Measurements from ENCODE around the gene GNG7.

GRCh38 chr19:2492870-2493269 lies 209.6 kb downstream of the GNG7 start:
- TF ChIP-seq CTCF (IDR thresholded peaks at IDR 0.05; ENCODE audit: extremely low read depth in 1 of 2, insufficient read depth in 1 of 2, low read depth in 1 of 2, low read length in 2 of 2) (no peak), JUN (IDR thresholded peaks at IDR 0.05; ENCODE audit: borderline replicate concordance, insufficient read depth, insufficient read length, low read depth) (no peak), POLR2A (IDR thresholded peaks at IDR 0.05; ENCODE audit: low read depth, low read length) (no peak), EZH2 (IDR thresholded peaks at IDR 0.05; ENCODE audit: borderline replicate concordance, low read depth, low read length, severe bottlenecking) (no peak), POLR2AphosphoS5 (IDR thresholded peaks at IDR 0.05; ENCODE audit: insufficient read depth, low read depth, low read length) (no peak)

Data from endothelial cell of umbilical vein (primary cell).